Lower leg skin (tissue), 4 donors: ENCODE data around the gene SMARCA2. TPM values are rescaled to one million over a fixed set of nuclear protein-coding genes. Genes with fewer than 3 reads are reported as not detected.
A peak's percentile ranks its signal among the peaks of the same experiment; 100 is the strongest.

Experiments
- DNase-seq, 2 donors: peaks; one replicate each; pipeline ENCODE4 v3.0.0-alpha.2; 2019; ENCODE audit warnings: low spot score in 2 of 2
- H3K4me3 ChIP-seq: fragments of 200-600 bp; sonication (generic); 2 replicates; pipeline ENCODE4 v1.5.1; 2017; ENCODE audit warnings: mild to moderate bottlenecking, low read depth; ENCODE audit not compliant: poor library complexity, severe bottlenecking
- CTCF ChIP-seq, 3 donors: fragments of 450-650 bp; IDR thresholded peaks; one replicate each; pipeline ENCODE4 v1.5.1; 2016; ENCODE audit warnings: antibody characterized with exemption in 3 of 3, mild to moderate bottlenecking in 3 of 3, moderate library complexity in 2 of 3
- POLR2A ChIP-seq, 2 donors: fragments of 450-650 bp; IDR thresholded peaks; one replicate each; pipeline ENCODE4 v1.6.1; 2016 to 2017; ENCODE audit warnings: antibody characterized with exemption in 2 of 2, mild to moderate bottlenecking in 1 of 2, moderate library complexity in 1 of 2
- whole genome bisulfite sequencing, 2 donors: methylation state at CpG; one replicate each; pipeline ENCODE4 v1.1.5; 2018; 5-methylcytosine and 5-hydroxymethylcytosine counted together
- intact Hi-C: fragments of 100-400 bp; cut with DNase I; formaldehyde crosslinking; loops from one replicate; pipeline ENCODE4 v1.15.0; 2023; ENCODE audit warnings: low total_unique reads
- total RNA-seq, 4 donors: library from RNA; depleted of rRNA; stranded (reverse); fragments of >200 nt; gene quantifications; one replicate each; pipeline ENCODE4 v1.1.0, GENCODE V29; 2016

The SMARCA2 gene
- total RNA-seq = 100 to 1,000 TPM; 111 to 130 (median 114) TPM

GRCh38 chr9:2014696-2015580 lies at the start of gene SMARCA2:
SMARCA2 (plus strand) TSS chr9:2015347; CDS start chr9:2029023, 13,676 bp downstream.
- H3K4me3 ChIP-seq = peak within 1 kb of the TSS; percentile 88
- intact Hi-C loops = no loop called here
- TF ChIP-seq POLR2A (IDR thresholded peaks at IDR 0.05) (no peak), CTCF (IDR thresholded peaks at IDR 0.05) (no peak)
- DNase-seq = peak; percentile 96 to 99
- WGBS, 2 donors = 0% methylated on average over 70 of the region's 71 CpGs

- no peak for TF ChIP-seq CTCF (IDR thresholded peaks at IDR 0.05)
- no peak for TF ChIP-seq POLR2A (IDR thresholded peaks at IDR 0.05)
- H3K4me3 ChIP-seq = no peak overlapping the region
- intact Hi-C loops = no loop called here
- DNase-seq = no peak
- WGBS, 2 donors = 86 to 94% methylated on average over 9 of the region's 9 CpGs
These were observed 48.3 kb upstream of the SMARCA2 start for GRCh38 chr9:1966725-1967366.

DNA sequence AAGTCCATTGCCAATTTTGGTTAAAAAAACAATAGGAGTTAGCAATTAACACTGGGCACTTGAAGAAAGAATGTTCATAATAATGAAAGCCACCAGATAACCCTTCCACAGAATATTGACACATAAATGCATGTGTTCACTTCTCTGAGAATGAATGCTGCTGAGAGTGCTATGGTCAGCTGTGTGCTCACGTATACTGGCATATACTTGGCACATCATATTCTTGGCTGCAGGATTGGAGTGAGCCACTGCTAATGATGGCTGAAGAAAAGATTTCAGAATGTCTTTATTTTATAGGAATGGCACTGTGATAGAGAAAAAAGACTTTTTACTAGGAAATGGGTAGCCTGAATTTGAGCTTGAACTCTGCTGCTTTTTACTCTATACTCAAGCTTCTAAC lies 46.0 kb upstream of the SMARCA2 start:
- WGBS, 2 donors = 66 to 80% methylated on average over 1 of the region's 1 CpG
- no peak for TF ChIP-seq POLR2A (IDR thresholded peaks at IDR 0.05)
- TF ChIP-seq CTCF (IDR thresholded peaks at IDR 0.05) = no peak
- intact Hi-C loops = no loop called here
- no peak overlapping the region for H3K4me3 ChIP-seq
- no peak for DNase-seq

DNA sequence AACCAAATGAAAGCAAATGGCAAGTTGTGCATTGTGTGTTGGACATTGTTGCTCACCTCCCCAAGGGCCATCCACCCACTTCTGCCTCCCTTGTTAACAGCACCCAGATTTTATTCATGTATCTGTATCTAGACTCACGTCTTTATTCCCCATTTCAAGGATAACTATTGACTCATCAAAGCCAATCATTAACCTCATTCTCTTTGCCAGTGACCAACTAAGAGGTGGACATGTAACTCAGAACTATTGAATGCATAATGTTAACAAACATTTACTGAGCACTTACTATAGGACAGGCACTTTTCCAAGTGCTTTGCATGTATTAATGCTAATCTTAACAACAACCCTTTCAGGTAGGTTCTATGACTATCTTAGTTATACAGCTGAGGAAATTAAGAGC lies 45.2 kb upstream of the SMARCA2 start:
- no peak for DNase-seq
- intact Hi-C loops = no loop called here
- 78 to 81% methylated on average over 1 of the region's 1 CpG for WGBS, 2 donors
- H3K4me3 ChIP-seq = no peak overlapping the region
- no peak for TF ChIP-seq CTCF (IDR thresholded peaks at IDR 0.05)
- no peak for TF ChIP-seq POLR2A (IDR thresholded peaks at IDR 0.05)

- no peak for DNase-seq
- no peak overlapping the region for H3K4me3 ChIP-seq
- intact Hi-C loops = no loop called here
- TF ChIP-seq POLR2A (IDR thresholded peaks at IDR 0.05) (no peak), CTCF (IDR thresholded peaks at IDR 0.05) (no peak)
These were observed 42.5 kb upstream of the SMARCA2 start for GRCh38 chr9:1972672-1973071.
